ENCODE results near the gene ZNF275. TPM values are rescaled to one million over a fixed set of nuclear protein-coding genes. Genes with fewer than 3 reads are reported as not detected.

The ZNF275 gene
- total and polyA plus RNA-seq, 2 donors (not counting 3 experiments of a cell fraction or from before 2014, with no cell fraction given): 10.3 to 11.0 TPM

DNA sequence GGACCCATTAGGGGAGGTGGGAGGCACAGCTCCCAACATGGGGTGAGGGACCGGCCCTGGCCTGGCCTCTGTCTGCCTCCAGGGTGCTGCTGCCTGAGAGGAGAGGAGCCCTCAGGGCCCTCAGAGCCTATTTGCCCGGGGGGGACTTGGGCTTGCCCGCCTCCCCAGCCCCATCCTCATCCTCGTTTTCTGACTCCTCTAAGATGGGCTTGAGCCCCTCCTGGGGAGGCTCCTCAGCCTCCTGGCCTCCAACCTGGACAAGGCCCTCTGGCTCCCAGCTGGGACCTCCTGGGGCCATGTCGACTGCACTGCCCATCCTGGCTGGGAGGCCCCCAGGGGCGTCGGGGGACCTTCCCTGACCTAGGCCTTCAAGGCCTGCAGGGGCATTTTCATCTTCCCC, 15.1 kb upstream of the ZNF275 start:
- Histone ChIP-seq H3K9ac (replicated peaks; ENCODE audit: extremely low read depth, insufficient read depth, low read length) (no peak overlapping the region), H3K27me3 (ENCODE audit: control insufficient read depth in 2 of 2, insufficient read depth in 2 of 2, low read length in 2 of 2) (peaks cover 5 to 9% of the 10 kb centered on the region in 2 experiments), H3K9me1 (replicated peaks; ENCODE audit: control insufficient read depth, extremely low read depth, insufficient read depth, low read length) (no peaks in the 10 kb centered on the region), H3K4me1 (ENCODE audit: control insufficient read depth, extremely low read depth, insufficient read depth, low read length) (no peaks in the 10 kb centered on the region), H2AFZ (ENCODE audit: low read depth, low read length) (no peak overlapping the region), H3K4me3 (replicated peaks in 1 of 3; ENCODE audit: insufficient read depth in 1 of 3, low read depth in 1 of 3, low read length in 3 of 3) (no peak overlapping the region), H3K27ac (ENCODE audit: insufficient read depth, low read depth, low read length) (no peak overlapping the region), H3K9me3 (replicated peaks; ENCODE audit: control insufficient read depth, insufficient read depth, low read length) (no peaks in the 10 kb centered on the region), H3K36me3 (ENCODE audit: control insufficient read depth in 2 of 2, extremely low read depth in 1 of 2, insufficient read depth in 2 of 2, low read length in 2 of 2) (no peaks in the 10 kb centered on the region), H3K79me2 (ENCODE audit: control insufficient read depth, insufficient read depth, low read length) (no peaks in the 10 kb centered on the region), H3K4me2 (ENCODE audit: insufficient read depth, low read length) (no peak overlapping the region), H4K20me1 (replicated peaks; ENCODE audit: control insufficient read depth, extremely low read depth, insufficient read depth, low read length) (no peaks in the 10 kb centered on the region)
- dilution Hi-C loops (cut with MboI; ENCODE audit: extremely low pct_ligation_motif_present, low sequenced_read_pairs): no loop called here
- DNase-seq (ENCODE audit: low read depth, low spot score) (no peak), FAIRE-seq (no peak)
- intact Hi-C loops (cut with micrococcal nuclease): no loop called here
- ChIA-PET CTCF (no interaction called here), POLR2A (no interaction called here)
- TF ChIP-seq GATA2 (IDR thresholded peaks at IDR 0.05; ENCODE audit: insufficient read depth, insufficient read length, low read depth, low read length): no peak
- TF ChIP-seq POLR2A (IDR thresholded peaks at IDR 0.05; ENCODE audit: low read depth, low read length): no peak
- TF ChIP-seq MYC (IDR thresholded peaks at IDR 0.05; ENCODE audit: low read depth, low read length): no peak
- TF ChIP-seq JUN (IDR thresholded peaks at IDR 0.05; ENCODE audit: borderline replicate concordance, insufficient read depth, insufficient read length, low read depth): no peak
- TF ChIP-seq, protein P1, sequence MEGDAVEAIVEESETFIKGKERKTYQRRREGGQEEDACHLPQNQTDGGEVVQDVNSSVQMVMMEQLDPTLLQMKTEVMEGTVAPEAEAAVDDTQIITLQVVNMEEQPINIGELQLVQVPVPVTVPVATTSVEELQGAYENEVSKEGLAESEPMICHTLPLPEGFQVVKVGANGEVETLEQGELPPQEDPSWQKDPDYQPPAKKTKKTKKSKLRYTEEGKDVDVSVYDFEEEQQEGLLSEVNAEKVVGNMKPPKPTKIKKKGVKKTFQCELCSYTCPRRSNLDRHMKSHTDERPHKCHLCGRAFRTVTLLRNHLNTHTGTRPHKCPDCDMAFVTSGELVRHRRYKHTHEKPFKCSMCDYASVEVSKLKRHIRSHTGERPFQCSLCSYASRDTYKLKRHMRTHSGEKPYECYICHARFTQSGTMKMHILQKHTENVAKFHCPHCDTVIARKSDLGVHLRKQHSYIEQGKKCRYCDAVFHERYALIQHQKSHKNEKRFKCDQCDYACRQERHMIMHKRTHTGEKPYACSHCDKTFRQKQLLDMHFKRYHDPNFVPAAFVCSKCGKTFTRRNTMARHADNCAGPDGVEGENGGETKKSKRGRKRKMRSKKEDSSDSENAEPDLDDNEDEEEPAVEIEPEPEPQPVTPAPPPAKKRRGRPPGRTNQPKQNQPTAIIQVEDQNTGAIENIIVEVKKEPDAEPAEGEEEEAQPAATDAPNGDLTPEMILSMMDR (IDR thresholded peaks at IDR 0.05; ENCODE audit: extremely low read depth in 1 of 2, insufficient read depth in 1 of 2, low read depth in 1 of 2, low read length in 2 of 2): no peak
- TF ChIP-seq FOS (IDR thresholded peaks at IDR 0.05; ENCODE audit: borderline replicate concordance, insufficient read depth, low read length): no peak
- BruUV-seq (replicated peaks): no TSS peak
